Measurements from ENCODE around the gene APOBEC3B.

Gene APOBEC3B

DNA sequence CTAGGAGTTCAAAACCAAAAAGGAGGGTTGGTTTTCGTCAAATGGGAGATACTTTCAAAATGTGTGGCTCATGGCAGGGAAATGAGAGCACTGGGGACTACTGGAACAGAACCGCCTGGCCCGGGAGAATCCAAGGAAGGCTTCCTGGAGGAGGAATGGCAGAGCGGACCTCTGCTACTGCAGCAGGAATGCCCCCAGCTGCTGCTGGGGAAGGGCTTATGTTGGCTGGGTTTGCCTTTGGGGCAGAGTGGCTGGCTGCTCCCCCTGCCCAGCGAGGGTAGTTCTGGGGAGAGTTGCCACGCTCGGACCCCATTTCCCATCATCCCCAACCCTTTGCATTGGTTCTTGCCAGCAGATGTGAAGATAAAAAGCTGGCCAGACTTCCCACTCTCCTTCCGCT, 35.4 kb upstream of the APOBEC3B start:
- H3K27ac ChIP-seq = no peak overlapping the region
- TF ChIP-seq, protein P1, sequence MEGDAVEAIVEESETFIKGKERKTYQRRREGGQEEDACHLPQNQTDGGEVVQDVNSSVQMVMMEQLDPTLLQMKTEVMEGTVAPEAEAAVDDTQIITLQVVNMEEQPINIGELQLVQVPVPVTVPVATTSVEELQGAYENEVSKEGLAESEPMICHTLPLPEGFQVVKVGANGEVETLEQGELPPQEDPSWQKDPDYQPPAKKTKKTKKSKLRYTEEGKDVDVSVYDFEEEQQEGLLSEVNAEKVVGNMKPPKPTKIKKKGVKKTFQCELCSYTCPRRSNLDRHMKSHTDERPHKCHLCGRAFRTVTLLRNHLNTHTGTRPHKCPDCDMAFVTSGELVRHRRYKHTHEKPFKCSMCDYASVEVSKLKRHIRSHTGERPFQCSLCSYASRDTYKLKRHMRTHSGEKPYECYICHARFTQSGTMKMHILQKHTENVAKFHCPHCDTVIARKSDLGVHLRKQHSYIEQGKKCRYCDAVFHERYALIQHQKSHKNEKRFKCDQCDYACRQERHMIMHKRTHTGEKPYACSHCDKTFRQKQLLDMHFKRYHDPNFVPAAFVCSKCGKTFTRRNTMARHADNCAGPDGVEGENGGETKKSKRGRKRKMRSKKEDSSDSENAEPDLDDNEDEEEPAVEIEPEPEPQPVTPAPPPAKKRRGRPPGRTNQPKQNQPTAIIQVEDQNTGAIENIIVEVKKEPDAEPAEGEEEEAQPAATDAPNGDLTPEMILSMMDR (conservative IDR thresholded peaks at IDR 0.05) = no peak

DNA sequence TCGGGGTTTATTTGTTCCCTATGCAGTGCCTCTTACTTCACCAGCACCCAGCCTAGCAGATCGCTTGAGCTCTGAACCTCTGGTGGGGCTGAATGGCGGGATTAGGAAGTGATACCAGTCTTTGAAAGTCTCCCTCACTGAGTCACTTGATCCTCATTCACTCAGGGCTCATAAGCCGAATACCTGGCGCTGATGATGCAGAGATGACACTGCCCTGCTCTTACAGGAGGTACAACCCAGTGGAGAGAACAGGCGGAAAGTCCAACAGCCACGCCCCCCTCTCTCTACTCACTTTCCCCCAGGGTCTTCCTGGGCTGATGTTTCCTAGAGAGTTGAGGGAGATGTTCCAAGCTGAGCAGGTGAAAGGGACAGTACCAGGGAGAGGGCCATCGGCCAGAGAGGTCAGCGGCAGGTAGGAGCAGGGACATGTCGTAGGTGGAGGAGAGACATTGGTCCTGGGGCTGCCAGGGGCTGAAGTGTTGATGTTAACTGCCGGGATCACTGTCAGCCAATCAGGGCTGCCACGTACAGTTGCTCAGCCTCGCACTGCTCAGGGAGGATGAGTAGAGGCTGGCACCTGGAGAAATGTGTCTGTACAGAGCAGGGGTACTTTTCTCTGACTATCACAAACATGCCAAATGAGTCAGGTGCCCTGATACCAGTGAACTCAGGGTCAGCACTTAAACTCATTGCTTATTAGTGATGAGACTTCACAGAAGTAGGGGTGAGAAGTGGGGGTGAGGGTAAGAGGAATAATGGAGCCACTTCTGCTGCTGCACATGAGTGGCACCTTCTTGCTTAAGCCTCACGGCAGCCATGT, 34.6 kb upstream of the APOBEC3B start:
- TF ChIP-seq, protein P1 (conservative IDR thresholded peaks at IDR 0.05) = no peak

DNA sequence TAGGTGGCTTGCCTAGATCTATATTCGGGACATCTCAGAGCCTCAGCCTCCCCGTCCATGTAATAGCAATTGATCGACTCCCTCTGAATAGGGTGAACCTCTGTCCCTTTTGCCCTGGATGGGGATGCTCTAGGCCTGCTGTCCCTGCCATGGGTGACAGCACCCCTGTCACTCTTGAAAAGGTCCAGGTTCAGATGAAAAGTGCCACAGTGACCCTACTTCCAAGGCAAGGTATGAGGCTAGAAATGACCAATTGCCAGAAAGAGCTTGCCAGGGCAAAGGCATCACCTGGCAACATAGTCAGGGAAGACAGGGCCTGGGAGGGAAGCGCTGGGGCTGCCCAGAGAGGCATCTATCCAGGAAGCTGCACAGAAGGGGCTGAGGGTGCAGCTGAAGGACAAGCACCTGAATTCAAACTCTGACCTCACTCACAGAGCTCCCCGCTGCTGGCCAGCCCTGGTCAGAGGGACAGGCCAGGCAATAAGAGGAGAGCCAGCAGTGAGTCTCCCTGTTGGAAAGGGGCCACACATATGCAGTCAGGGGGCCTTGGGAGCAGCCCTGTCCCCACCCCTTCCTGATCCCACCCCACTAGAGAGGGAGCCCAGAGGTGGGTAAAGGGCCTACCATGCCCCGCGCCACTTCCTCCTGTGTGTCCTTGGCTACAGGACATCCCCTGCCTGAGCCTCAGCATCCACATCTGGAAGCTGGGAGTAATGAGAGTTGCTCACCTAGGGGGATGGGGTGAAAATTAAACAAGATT, 33.8 kb upstream of the APOBEC3B start:
- no peak overlapping the region for H3K27ac ChIP-seq
- TF ChIP-seq, protein P1 (conservative IDR thresholded peaks at IDR 0.05) = no peak

More for the DNA sequence above, 34.6 kb upstream of the APOBEC3B start:
- H3K27ac ChIP-seq = no peak overlapping the region

DNA sequence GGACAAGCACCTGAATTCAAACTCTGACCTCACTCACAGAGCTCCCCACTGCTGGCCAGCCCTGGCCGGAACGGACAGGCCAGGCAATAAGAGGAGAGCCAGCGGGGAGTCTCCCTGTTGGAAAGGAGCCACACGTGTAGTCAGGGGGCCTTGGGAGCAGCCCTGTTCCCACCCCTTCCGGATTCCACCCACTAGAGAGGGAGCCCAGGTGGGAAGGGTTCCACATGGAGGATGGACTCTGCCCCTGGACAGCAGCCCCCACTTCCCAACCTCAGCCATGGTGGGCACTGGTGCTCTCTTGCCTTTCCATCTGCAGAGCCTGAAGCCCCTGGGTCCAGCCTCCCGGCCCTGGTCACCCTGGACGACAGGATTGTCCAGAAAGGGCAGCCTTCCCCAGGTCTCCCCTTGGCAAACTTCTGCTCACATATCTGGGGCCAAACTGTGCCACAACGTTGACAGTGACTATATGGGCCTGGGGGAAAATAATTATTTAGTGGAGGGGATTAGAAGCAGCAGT, 32.2 kb upstream of the APOBEC3B start:
- TF ChIP-seq, protein P1 (conservative IDR thresholded peaks at IDR 0.05) = no peak
- no peak overlapping the region for H3K27ac ChIP-seq

DNA sequence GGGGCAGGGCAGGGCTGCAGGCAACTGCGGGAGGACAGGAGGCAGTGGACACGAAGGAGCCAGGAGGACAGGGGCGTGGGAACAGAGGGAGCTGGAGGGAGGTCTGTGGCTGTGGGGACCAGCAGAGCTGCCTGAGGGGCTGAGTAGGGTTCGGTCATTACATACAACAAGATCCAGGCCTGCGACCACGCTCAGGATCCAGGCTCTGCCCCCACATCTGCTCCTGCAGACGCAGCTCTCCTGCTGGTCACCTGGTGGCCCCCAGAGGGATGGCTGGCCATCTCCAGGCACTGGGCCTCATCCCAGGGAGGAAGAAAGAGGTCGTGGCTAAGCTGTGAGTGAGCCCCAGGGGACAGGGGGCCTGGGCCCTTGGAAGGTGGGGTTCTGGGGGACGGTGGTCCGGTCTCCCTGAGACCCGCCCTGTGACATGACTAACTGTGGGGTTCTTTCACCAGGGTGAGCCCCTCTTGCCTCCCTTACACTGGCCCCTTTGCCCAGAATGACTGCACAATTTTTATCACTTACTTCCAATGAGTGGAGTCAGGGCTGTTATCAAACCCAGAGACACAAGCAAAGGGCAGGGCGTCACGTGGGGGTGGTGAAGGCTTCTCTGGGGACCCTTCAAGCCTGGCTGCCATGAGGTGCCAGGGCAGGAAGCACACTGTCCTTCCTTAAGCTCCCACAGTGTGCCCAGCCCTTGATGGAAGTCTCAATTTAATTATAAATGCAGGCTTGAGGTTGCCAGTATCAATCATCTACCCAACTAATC, 31.4 kb upstream of the APOBEC3B start:
- TF ChIP-seq, protein P1 (conservative IDR thresholded peaks at IDR 0.05) = no peak
- H3K27ac ChIP-seq = no peak overlapping the region

DNA sequence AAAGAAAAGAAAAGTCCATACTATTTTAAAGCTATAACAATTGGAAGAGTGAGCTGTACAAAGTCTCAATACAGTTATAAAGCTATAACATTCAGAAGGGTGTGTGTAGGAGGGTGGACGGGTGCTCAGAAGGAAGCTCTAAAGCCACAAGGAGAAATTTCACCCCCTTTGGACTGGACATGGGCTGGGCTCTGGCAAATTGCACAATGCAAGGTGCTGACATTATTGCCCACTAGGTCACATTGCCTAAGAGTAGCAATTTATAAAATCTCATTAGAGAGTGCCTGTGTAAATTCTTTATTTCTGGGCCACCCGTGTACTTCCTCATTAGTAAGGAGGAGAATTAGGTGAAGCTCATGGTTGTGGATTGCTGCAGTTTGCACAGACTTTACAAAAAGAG, 30.4 kb upstream of the APOBEC3B start:
- TF ChIP-seq, protein P1 (conservative IDR thresholded peaks at IDR 0.05) = no peak
- no peak overlapping the region for H3K27ac ChIP-seq

All from VCaP (cell line).